ENCODE data around the gene MTG2. TPM values are rescaled to one million over a fixed set of nuclear protein-coding genes. Genes with fewer than 3 reads are reported as not detected.
A peak's percentile ranks its signal among the peaks of the same experiment; 100 is the strongest.

MTG2 gene
- total and polyA plus RNA-seq, 2 experiments from 2014 or later = 11.3 to 11.7 TPM

GRCh38 chr20:62246431-62246830 lies 63.6 kb downstream of the MTG2 start:
- H3K27ac Mint-ChIP-seq = peak overlapping the region; percentile 59; the same call in 1 of the 2 replicates
- ATAC-seq = no peak
- H3K4me1 Mint-ChIP-seq = peaks cover 13% of the 10 kb centered on the region

More at GRCh38 chr20:62246431-62246830, 63.6 kb downstream of the MTG2 start:
- Mint-ChIP-seq H3K9me3 (no peaks in the 10 kb centered on the region), H3K27me3 (ENCODE audit: insufficient read depth, low read depth, poor library complexity) (peaks cover 16% of the 10 kb centered on the region), H3K4me3 (no peak overlapping the region), H3K36me3 (ENCODE audit: low read depth) (peaks cover 4% of the 10 kb centered on the region; the same call in 1 of the 3 replicates)
- no peak for TF ChIP-seq ZNF462 (CRISPR knock-in tag; IDR thresholded peaks at IDR 0.05)
- no peak for TF ChIP-seq JUNB (IDR thresholded peaks at IDR 0.05; ENCODE audit: unreplicated experiment)
- Histone ChIP-seq H3K9me2 (ENCODE audit: insufficient read depth) (no peaks in the 10 kb centered on the region), H3K79me2 (replicated peaks; ENCODE audit: insufficient read depth) (peaks cover 97% of the 10 kb centered on the region), H3K27ac (ENCODE audit: low read depth) (no peak overlapping the region), H3K27me3 (ENCODE audit: insufficient read depth) (no peaks in the 10 kb centered on the region), H3K4me1 (ENCODE audit: insufficient read depth) (no peaks in the 10 kb centered on the region), H3K36me3 (ENCODE audit: insufficient read depth) (no peaks in the 10 kb centered on the region), H2AFZ (no peak overlapping the region), H4K20me1 (replicated peaks; ENCODE audit: insufficient read depth) (peaks cover 14% of the 10 kb centered on the region), H3F3A (replicated peaks; ENCODE audit: low read depth) (no peaks in the 10 kb centered on the region), H3K4me2 (no peak overlapping the region), H3K4me3 (no peak overlapping the region)
- DNase-seq (ENCODE audit: low spot score) = no peak

Measured in GM23338 (cell line).